ES-I3 (cell line): ENCODE results near the gene ATP6V1G3.
"Not testable (repeated sequence)": the region's sequence is repeated elsewhere in the genome, so short reads cannot be mapped to it uniquely, and the experiment has no call there.

Experiments
- H3K36me3 ChIP-seq: 2 replicates; pipeline ENCODE4 v1.6.1; 2013; ENCODE audit warnings: mild to moderate bottlenecking, low read length, control low read depth, moderate library complexity; ENCODE audit not compliant: insufficient read depth
- H3K4me1 ChIP-seq: 2 replicates; pipeline ENCODE4 v1.6.1; 2013; ENCODE audit warnings: mild to moderate bottlenecking, control low read depth, low read length; ENCODE audit not compliant: insufficient read depth
- H3K9ac ChIP-seq: 2 replicates; pipeline ENCODE4 v1.6.1; 2013; ENCODE audit warnings: low read depth, mild to moderate bottlenecking, low read length, moderate library complexity
- H3K9me3 ChIP-seq: 2 replicates; pipeline ENCODE4 v1.6.1; 2013; ENCODE audit warnings: mild to moderate bottlenecking, low read length, moderate library complexity; ENCODE audit not compliant: control insufficient read depth, insufficient read depth

Gene ATP6V1G3

GRCh38 chr1:198496216-198497143 is 44.0 kb downstream of the ATP6V1G3 start:
- no peaks in the 10 kb centered on the region for H3K36me3 ChIP-seq
- H3K9me3 ChIP-seq: no peaks in the 10 kb centered on the region
- H3K4me1 ChIP-seq: no peaks in the 10 kb centered on the region
- H3K9ac ChIP-seq: no peak overlapping the region

GRCh38 chr1:198495631-198496030 is 44.8 kb downstream of the ATP6V1G3 start:
- no peaks in the 10 kb centered on the region for H3K36me3 ChIP-seq
- no peak overlapping the region for H3K9ac ChIP-seq
- H3K9me3 ChIP-seq: no peaks in the 10 kb centered on the region
- H3K4me1 ChIP-seq: no peaks in the 10 kb centered on the region

DNA sequence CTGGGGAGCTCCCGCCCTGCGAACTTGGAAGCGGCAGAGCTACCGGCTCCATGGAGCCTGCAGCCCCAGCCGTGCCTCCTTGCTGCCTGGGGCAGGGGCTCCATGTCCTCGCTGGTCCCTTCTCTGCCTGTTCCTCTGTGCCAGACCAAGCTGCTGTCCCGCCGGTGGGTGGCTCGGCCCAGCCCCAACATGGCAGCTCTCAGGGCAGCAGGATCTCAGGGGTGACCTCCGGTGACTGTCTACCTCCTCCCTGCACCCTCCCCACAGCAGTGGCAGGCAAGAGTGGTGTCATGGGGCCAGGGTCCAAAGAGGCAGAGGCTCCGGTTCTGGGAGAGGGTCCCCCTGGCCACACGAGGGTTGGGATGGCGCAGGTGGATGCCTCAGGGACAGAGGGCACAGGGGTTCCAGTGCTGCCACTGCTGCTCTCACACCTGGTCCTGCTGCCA is 45.8 kb downstream of the ATP6V1G3 start:
- no peaks in the 10 kb centered on the region for H3K4me1 ChIP-seq
- no peaks in the 10 kb centered on the region for H3K9me3 ChIP-seq
- H3K9ac ChIP-seq: no peak overlapping the region
- H3K36me3 ChIP-seq: no peaks in the 10 kb centered on the region

GRCh38 chr1:198494139-198494538 is 46.3 kb downstream of the ATP6V1G3 start:
- Histone ChIP-seq H3K9me3 (no peaks in the 10 kb centered on the region), H3K9ac (no peak overlapping the region), H3K36me3 (no peaks in the 10 kb centered on the region), H3K4me1 (no peaks in the 10 kb centered on the region)

GRCh38 chr1:198493329-198493728 is 47.2 kb downstream of the ATP6V1G3 start:
- Histone ChIP-seq H3K36me3 (no peaks in the 10 kb centered on the region), H3K4me1 (no peaks in the 10 kb centered on the region), H3K9ac (no peak overlapping the region), H3K9me3 (no peaks in the 10 kb centered on the region)

- Histone ChIP-seq H3K9ac (no peak overlapping the region), H3K4me1 (no peaks in the 10 kb centered on the region), H3K36me3 (no peaks in the 10 kb centered on the region), H3K9me3 (no peaks in the 10 kb centered on the region)
Measured at GRCh38 chr1:198492872-198493271, 47.6 kb downstream of the ATP6V1G3 start.

DNA sequence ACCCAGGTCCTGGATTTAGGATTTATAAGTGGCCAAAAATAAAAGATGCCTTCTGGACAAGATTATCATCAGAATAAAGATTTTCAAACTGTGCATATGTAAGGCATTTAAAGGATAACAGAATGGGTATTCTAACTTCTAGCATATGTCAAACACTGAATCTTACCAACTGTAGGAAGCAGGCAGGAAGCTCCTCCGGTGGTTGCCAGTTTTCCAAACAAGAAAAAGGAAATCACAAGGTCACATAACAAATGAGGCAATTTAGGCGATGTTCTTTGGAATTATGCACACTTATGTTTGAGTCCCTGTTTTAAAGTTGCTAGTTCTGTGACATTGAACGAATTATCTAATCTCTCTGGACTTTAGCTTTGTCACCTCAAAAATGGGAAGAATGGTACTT is 48.9 kb downstream of the ATP6V1G3 start:
- Histone ChIP-seq H3K9me3 (no peaks in the 10 kb centered on the region), H3K4me1 (no peaks in the 10 kb centered on the region), H3K9ac (no peak overlapping the region), H3K36me3 (no peaks in the 10 kb centered on the region)

DNA sequence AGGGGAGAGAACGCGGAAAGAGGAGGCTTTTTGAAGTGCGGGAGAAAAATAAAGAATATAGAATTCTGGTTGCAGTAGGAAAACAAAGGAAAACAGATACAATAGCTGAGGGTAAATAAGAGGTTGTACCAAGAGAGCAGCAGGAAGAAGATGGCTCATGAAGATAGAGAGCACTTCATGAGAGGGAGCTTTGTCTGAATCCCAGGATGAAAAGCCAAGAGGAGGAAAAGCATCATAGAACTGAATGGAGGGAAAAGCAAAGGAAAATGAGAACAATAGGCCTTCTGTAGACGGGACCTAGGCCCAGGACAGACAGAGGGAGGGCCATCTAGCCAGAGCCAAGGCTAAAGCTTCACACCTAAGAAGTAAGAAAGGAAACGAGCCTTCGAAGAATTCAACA is 49.5 kb downstream of the ATP6V1G3 start:
- Histone ChIP-seq H3K36me3 (no peaks in the 10 kb centered on the region), H3K9me3 (no peaks in the 10 kb centered on the region), H3K9ac (no peak overlapping the region), H3K4me1 (no peaks in the 10 kb centered on the region)

- H3K9me3 ChIP-seq: no peaks in the 10 kb centered on the region
- H3K4me1 ChIP-seq: no peaks in the 10 kb centered on the region
- no peaks in the 10 kb centered on the region for H3K36me3 ChIP-seq
- H3K9ac ChIP-seq: no peak overlapping the region
Measured at GRCh38 chr1:198490224-198490623, 50.3 kb downstream of the ATP6V1G3 start.

DNA sequence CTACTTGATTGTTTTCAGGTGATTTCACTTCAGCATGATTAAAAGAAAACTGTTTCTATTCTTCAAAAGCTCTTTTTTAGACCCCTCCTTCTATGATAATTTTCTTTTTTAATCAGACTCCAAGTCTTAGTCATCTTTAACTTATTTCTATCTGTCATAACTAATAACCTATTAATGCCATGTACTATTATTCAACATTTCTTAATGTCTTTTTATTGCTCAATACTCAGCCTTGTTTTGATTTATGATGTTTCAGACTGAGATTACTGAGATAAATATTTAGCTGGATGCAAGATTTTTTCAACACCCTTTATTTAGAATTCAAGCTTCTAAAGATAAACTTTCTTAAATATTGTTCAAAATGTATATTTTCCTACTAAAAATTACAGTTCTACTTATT is 53.6 kb downstream of the ATP6V1G3 start:
- Histone ChIP-seq H3K4me1 (no peaks in the 10 kb centered on the region), H3K36me3 (no peaks in the 10 kb centered on the region), H3K9me3 (no peaks in the 10 kb centered on the region), H3K9ac (no peak overlapping the region)

DNA sequence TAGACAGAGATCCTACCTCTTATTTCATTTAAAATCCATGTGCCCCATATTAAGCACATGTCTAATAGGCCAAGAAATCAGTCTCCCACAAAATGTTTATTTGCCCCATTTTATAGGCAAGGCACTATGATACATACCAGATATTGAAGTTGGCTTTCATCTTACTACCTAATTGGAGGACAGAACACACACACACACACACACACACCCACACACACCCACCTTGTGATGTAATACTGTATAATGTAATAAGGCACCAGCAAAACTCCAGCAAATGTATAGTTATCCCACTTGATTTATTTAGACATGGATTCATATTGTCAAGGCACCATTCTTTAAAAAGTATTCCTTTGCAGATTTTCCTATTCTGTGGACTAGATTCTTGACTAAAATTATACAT is 56.8 kb downstream of the ATP6V1G3 start:
- H3K9ac ChIP-seq: no peak overlapping the region
- no peaks in the 10 kb centered on the region for H3K36me3 ChIP-seq

DNA sequence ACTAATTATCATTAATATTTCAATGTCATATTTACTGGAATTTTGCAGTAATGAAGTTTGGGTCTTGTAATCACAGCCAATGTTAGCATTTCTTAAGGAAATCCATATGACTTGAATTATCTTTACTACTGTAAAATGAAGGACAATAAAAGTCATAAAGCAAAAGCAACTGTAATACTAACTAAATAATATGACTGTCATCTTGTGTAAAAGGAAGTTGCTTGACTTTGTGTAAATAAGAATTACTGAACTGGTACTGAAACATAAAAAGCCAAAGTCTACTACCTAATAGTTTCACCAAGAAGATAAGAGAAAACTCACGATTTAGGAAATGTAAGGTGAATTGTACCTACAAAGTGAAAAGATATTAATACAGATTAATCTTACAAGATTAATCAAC is 57.5 kb downstream of the ATP6V1G3 start:
- Histone ChIP-seq H3K4me1 (no peaks in the 10 kb centered on the region), H3K9me3 (no peaks in the 10 kb centered on the region), H3K36me3 (no peaks in the 10 kb centered on the region), H3K9ac (no peak overlapping the region)

More for the DNA sequence above, 56.8 kb downstream of the ATP6V1G3 start:
- no peaks in the 10 kb centered on the region for H3K4me1 ChIP-seq
- no peaks in the 10 kb centered on the region for H3K9me3 ChIP-seq

- Histone ChIP-seq H3K4me1 (no peaks in the 10 kb centered on the region), H3K9me3 (no peaks in the 10 kb centered on the region)
Measured at GRCh38 chr1:198481661-198482060, 58.8 kb downstream of the ATP6V1G3 start.

GRCh38 chr1:198480876-198481275 is 59.6 kb downstream of the ATP6V1G3 start:
- H3K4me1 ChIP-seq: no peaks in the 10 kb centered on the region

More at GRCh38 chr1:198481661-198482060, 58.8 kb downstream of the ATP6V1G3 start:
- H3K9ac ChIP-seq: no peak overlapping the region
- no peaks in the 10 kb centered on the region for H3K36me3 ChIP-seq

GRCh38 chr1:198477354-198477753 is 63.1 kb downstream of the ATP6V1G3 start:
- not testable (repeated sequence) for H3K9me3 ChIP-seq, H3K4me1 ChIP-seq, H3K36me3 ChIP-seq, H3K9ac ChIP-seq

More at GRCh38 chr1:198480876-198481275, 59.6 kb downstream of the ATP6V1G3 start:
- Histone ChIP-seq H3K9me3 (no peaks in the 10 kb centered on the region), H3K36me3 (no peaks in the 10 kb centered on the region), H3K9ac (no peak overlapping the region)
